Measurements from ENCODE around the gene CCDC28A.

CCDC28A gene

DNA sequence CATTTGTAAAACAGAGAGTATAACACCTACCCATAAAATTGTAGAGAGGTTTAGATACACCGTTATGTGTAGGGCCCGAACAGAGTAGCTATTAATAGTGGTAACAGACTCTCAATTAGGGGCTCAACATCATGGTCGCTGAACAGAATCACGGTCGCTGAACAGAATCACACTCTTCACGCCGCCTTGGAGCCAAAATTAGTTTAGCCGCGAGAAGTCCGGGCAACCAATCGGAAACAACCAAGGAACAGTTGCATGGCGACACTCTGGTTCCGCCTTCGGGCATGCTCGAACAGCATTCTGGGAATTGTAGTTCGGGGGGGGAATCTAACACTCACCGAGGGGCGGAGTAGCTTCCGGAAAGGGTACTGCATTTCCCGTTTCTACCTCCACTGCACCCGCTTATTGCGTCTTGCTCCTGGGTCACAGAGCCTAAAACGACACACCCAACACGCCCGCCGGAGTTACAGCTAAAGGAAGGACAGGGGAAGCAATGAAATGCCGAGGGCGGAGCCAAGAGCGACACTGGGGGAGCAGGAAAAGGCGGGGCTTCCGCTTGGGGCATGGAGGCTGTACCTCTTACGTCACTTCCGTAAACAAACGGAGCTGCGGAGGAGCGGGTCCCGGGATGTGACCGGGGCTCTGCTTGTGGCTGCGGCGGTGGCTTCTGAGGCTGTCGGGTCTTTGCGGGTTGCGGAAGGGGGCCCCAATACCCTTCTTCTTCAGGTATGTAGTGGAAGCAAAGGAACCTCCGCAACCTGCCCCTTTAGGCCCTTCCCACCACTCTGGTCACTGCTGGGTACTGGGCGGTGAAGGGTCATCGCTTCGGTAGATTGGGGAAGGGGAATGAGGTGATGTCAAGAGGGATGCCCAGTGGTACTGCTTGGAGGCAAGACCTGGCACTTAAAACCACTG lies at the start of gene CCDC28A:
CCDC28A (plus strand) TSS at position 593 of the 915 bp plus-strand sequence. CDS start 2,352 bp downstream, outside the sequence.
- peaks cover 4% of the 10 kb centered on the region for H3K27me3 Mint-ChIP-seq (ENCODE audit: low read depth, poor library complexity)
- peak within 1 kb of the TSS; percentile 100 for H3K4me3 Mint-ChIP-seq
- TF ChIP-seq, protein P1, sequence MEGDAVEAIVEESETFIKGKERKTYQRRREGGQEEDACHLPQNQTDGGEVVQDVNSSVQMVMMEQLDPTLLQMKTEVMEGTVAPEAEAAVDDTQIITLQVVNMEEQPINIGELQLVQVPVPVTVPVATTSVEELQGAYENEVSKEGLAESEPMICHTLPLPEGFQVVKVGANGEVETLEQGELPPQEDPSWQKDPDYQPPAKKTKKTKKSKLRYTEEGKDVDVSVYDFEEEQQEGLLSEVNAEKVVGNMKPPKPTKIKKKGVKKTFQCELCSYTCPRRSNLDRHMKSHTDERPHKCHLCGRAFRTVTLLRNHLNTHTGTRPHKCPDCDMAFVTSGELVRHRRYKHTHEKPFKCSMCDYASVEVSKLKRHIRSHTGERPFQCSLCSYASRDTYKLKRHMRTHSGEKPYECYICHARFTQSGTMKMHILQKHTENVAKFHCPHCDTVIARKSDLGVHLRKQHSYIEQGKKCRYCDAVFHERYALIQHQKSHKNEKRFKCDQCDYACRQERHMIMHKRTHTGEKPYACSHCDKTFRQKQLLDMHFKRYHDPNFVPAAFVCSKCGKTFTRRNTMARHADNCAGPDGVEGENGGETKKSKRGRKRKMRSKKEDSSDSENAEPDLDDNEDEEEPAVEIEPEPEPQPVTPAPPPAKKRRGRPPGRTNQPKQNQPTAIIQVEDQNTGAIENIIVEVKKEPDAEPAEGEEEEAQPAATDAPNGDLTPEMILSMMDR (IDR thresholded peaks at IDR 0.05): no peak
- H3K27ac Mint-ChIP-seq: peak within 1 kb of the TSS; percentile 100
- no peaks in the 10 kb centered on the region for H3K9me3 Mint-ChIP-seq
- DNase-seq: peak; percentile 88
- peaks cover 4% of the 10 kb centered on the region for H3K36me3 Mint-ChIP-seq (ENCODE audit: low read depth)
- peaks cover 25% of the 10 kb centered on the region for H3K4me1 Mint-ChIP-seq

DNA sequence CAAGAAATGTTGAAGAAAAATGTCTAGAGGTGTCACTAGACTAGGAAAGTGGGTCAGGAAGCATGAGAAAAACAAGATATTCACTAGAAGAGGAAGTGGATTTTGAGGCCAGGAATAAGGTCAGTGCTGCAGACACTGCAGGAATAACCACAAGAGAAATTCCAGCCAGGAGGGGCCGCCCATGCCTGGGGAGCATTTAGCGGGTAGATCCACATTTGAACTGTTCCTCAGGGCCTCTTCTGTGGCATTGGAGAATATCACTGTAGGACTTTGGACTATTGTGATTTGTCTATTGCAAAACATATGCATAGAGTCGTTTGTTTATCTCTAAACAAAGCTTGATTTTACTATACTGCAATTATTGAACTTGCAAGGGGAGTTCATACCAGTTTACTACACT lies 49.6 kb upstream of the CCDC28A start:
- H3K27ac Mint-ChIP-seq: no peak overlapping the region
- no peak for DNase-seq
- TF ChIP-seq, protein P1 (IDR thresholded peaks at IDR 0.05): no peak

DNA sequence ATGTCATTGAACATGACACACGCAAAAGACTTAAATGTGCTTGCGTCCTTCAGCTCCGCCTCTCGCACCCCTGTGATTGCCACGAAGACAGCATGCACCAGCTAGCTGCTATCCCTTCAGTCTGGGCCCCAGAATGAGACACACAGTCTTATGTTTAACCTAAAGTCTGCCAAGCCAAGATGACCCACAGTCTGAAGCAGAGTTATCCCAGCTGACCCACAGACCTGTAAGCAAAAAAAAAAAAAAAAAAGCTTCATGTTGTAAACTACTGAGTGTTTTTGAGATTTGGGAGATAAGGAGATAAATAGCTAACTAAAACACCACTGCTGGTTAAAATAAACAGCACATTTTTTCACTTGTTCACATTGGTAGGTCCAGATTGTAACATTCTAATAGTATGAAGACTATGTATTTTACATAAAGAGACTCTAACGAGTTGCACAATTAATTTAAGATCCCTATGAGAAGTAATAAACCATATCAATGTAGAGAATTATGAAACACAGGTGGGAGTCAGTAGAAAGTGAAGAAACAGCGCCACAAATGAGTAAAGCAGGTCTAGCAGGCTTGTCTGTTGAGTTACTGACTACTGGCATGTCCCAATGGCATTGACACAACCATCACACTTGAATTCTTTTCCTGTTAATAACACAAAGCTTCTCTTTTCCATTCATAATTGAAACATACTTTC lies 47.4 kb upstream of the CCDC28A start:
- DNase-seq: no peak
- H3K36me3 Mint-ChIP-seq (ENCODE audit: low read depth): peaks cover 4% of the 10 kb centered on the region
- no peak overlapping the region for H3K27ac Mint-ChIP-seq
- TF ChIP-seq, protein P1 (IDR thresholded peaks at IDR 0.05): no peak
- no peaks in the 10 kb centered on the region for H3K27me3 Mint-ChIP-seq (ENCODE audit: low read depth, poor library complexity)
- no peaks in the 10 kb centered on the region for H3K9me3 Mint-ChIP-seq
- H3K4me3 Mint-ChIP-seq: no peak overlapping the region
- no peaks in the 10 kb centered on the region for H3K4me1 Mint-ChIP-seq

More for the DNA sequence above, 49.6 kb upstream of the CCDC28A start:
- Mint-ChIP-seq H3K4me1 (no peaks in the 10 kb centered on the region), H3K4me3 (no peak overlapping the region), H3K27me3 (ENCODE audit: low read depth, poor library complexity) (no peaks in the 10 kb centered on the region), H3K9me3 (no peaks in the 10 kb centered on the region), H3K36me3 (ENCODE audit: low read depth) (no peaks in the 10 kb centered on the region)

DNA sequence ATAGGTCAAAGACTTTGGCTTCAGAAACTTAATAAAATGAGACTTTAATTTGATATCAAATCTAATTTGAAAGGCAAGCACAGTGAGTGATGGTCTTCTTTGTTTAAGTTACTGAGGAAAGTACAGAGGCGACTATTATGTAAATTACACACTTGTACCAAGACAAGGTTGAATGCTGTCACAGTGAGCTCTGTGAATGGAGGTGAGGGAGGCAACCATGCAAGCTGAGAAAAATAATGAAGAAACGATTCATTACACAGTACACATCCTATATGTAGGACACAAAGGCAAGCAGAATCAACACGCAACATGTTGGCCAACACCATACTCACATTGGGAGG lies 46.8 kb upstream of the CCDC28A start:
- TF ChIP-seq, protein P1 (IDR thresholded peaks at IDR 0.05): no peak

DNA sequence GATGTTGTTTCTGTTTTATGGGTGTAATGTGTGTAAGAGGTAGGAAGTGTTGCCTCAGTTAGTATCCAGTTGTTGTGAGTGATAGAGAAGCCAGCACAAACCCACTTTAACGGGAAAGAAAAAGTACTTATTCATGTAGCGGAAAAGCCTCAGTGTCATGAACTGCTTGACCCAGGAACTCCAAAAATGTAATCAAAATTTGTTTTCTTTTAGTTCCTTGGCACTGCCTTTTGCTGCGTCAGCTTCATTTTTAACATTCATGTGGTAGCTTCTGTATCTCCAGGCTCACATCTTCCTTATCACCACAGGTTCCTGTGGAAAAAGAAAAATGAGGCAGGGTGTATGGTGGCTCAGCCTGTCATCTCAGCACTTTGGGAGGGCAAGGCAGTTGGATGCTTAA lies 46.4 kb upstream of the CCDC28A start:
- Mint-ChIP-seq H3K27ac (no peak overlapping the region), H3K36me3 (ENCODE audit: low read depth) (peaks cover 12% of the 10 kb centered on the region)

More for the DNA sequence above, 46.8 kb upstream of the CCDC28A start:
- peaks cover 7% of the 10 kb centered on the region for H3K36me3 Mint-ChIP-seq (ENCODE audit: low read depth)
- H3K27ac Mint-ChIP-seq: no peak overlapping the region
- no peaks in the 10 kb centered on the region for H3K4me1 Mint-ChIP-seq
- H3K27me3 Mint-ChIP-seq (ENCODE audit: low read depth, poor library complexity): no peaks in the 10 kb centered on the region
- H3K9me3 Mint-ChIP-seq: peaks cover 3% of the 10 kb centered on the region
- no peak for DNase-seq
- H3K4me3 Mint-ChIP-seq: no peak overlapping the region

More for the DNA sequence above, 46.4 kb upstream of the CCDC28A start:
- Mint-ChIP-seq H3K9me3 (peaks cover 7% of the 10 kb centered on the region), H3K27me3 (ENCODE audit: low read depth, poor library complexity) (no peaks in the 10 kb centered on the region), H3K4me3 (no peak overlapping the region), H3K4me1 (no peaks in the 10 kb centered on the region)
- TF ChIP-seq, protein P1 (IDR thresholded peaks at IDR 0.05): no peak
- DNase-seq: no peak

Data from nephron progenitor cell (in vitro differentiated cells).